HepG2 (cell line): ENCODE data around the gene CRYZ. TPM values are rescaled to one million over a fixed set of nuclear protein-coding genes. Genes with fewer than 3 reads are reported as not detected.
A peak's percentile ranks its signal among the peaks of the same experiment; 100 is the strongest.

Experiments used
- ATF2 ChIP-seq: sonication (generic); formaldehyde crosslinking; IDR thresholded peaks from 2 replicates; pipeline ENCODE4 v1.4.0; 2020; ENCODE audit warnings: missing genetic modification reagents
- GATAD2A ChIP-seq: IDR thresholded peaks from 2 replicates; pipeline ENCODE4 v1.6.1; 2016
- HMGXB4 ChIP-seq, 2 experiments: sonication (generic) in 1 of 2; formaldehyde crosslinking in 1 of 2; IDR thresholded peaks; 2 replicates each; pipeline versions ENCODE4 v1.4.0 to v1.6.1; 2018 to 2020; ENCODE audit warnings: missing genetic modification reagents in 2 of 2, borderline replicate concordance in 1 of 2, low read depth in 1 of 2, mild to moderate bottlenecking in 1 of 2, missing biosample characterization in 1 of 2
- LCORL ChIP-seq, 2 experiments: fragments of 450-650 bp in 1 of 2; sonication (generic) in 1 of 2; formaldehyde crosslinking in 1 of 2; IDR thresholded peaks; 2 replicates each; pipeline versions ENCODE4 v1.5.0 to v1.6.1; 2017 to 2020; ENCODE audit warnings: antibody characterized with exemption in 1 of 2, missing genetic modification reagents in 1 of 2
- PHF21A ChIP-seq: sonication (generic); formaldehyde crosslinking; IDR thresholded peaks from 2 replicates; pipeline ENCODE4 v1.5.0; 2020; ENCODE audit warnings: mild to moderate bottlenecking, missing genetic modification reagents
- RAD21 ChIP-seq: fragments of 450-650 bp; formaldehyde crosslinking; IDR thresholded peaks from 2 replicates; pipeline ENCODE4 v1.5.0; 2020; ENCODE audit warnings: mild to moderate bottlenecking
- REPIN1 ChIP-seq: sonication (generic); formaldehyde crosslinking; IDR thresholded peaks from 2 replicates; pipeline ENCODE4 v1.8.0; 2022; ENCODE audit warnings: missing genetic modification reagents, low read depth, mild to moderate bottlenecking, borderline replicate concordance
- TCF7 ChIP-seq: sonication (generic); IDR thresholded peaks from 2 replicates; pipeline ENCODE4 v1.6.1; 2016; ENCODE audit warnings: antibody characterized with exemption, low read depth
- TEAD3 ChIP-seq: optimal IDR thresholded peaks from 2 replicates; pipeline ENCODE3; 2016; ENCODE audit warnings: borderline replicate concordance
- ZGPAT ChIP-seq: IDR thresholded peaks from 2 replicates; pipeline ENCODE4 v1.6.1; 2016; ENCODE audit warnings: mild to moderate bottlenecking
- ZNF878 ChIP-seq: sonication (generic); formaldehyde crosslinking; IDR thresholded peaks from 2 replicates; pipeline ENCODE4 v1.8.1; 2023; ENCODE audit warnings: mild to moderate bottlenecking, missing genetic modification reagents, moderate library complexity
- polyA plus RNA-seq, 8 experiments: library from polyadenylated mRNA; depleted of rRNA in 3 of 8; stranded (reverse) in 7 of 8; unstranded in 1 of 8; fragments of >200 nt; fragmentation: Illumina TruSeq in 4 of 8; extraction: Trizol in 4 of 8; gene quantifications; 2 replicates each; pipeline versions ENCODE4 v1.2.1 to v1.2.3, GENCODE V29; 2011 to 2016; ENCODE audit warnings: low read depth in 4 of 8, missing spikeins in 1 of 8, mixed read lengths in 1 of 8; ENCODE audit not compliant: insufficient read depth in 1 of 8
- total RNA-seq, 5 experiments: library from RNA; depleted of rRNA; stranded (reverse); fragments of >200 nt; fragmentation: Illumina TruSeq; extraction: Trizol; gene quantifications; 2 replicates each; pipeline ENCODE4 v1.2.3, GENCODE V29; 2016; ENCODE audit warnings: low read depth in 1 of 5
- TF ChIP-seq, protein P1 (sequence below): sonication (generic); formaldehyde crosslinking; IDR thresholded peaks from 2 replicates; pipeline ENCODE4 v1.4.0; 2020; ENCODE audit warnings: missing genetic modification reagents
- TF ChIP-seq, protein P2 (sequence below): sonication (generic); formaldehyde crosslinking; IDR thresholded peaks from 2 replicates; pipeline ENCODE4 v1.8.0; 2022; ENCODE audit warnings: mild to moderate bottlenecking, missing genetic modification reagents, borderline replicate concordance

CRYZ gene
- total and polyA plus RNA-seq, 2 of the 13 experiments (the other 11 are each of a cell fraction or from before 2014, with no cell fraction given): 115 to 211 TPM

DNA sequence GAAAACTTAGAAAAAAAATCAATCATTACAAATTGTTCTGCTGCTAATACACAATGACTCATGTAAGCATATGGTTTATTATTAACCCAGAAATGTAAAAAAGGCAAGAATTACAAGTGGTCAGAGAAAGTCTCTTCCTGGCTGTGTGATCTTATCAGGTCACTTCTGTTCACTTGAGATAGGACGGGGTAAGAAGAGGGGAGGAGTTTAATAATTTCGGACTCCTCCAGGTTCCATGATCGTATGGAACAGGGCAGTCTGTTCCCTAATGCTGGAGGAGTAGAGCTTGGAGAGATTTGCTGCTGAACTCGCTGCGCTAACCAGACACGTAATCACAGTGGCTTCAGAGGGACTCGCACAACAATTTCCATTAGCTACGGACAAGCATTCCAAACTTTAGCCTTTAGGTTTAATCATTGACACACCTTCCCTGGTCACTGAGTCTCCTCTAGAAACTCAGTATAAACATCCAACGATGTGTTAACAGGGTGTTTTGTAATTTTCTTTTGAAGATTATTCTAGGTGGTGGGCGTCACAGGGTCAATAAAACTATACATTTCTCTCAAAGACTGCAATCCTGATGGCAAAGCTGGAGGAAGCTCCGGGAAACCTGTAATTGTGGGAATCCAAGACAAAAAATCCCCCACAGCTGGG, 1.3 kb downstream of the CRYZ start (continued):
- TF ChIP-seq, protein P1, sequence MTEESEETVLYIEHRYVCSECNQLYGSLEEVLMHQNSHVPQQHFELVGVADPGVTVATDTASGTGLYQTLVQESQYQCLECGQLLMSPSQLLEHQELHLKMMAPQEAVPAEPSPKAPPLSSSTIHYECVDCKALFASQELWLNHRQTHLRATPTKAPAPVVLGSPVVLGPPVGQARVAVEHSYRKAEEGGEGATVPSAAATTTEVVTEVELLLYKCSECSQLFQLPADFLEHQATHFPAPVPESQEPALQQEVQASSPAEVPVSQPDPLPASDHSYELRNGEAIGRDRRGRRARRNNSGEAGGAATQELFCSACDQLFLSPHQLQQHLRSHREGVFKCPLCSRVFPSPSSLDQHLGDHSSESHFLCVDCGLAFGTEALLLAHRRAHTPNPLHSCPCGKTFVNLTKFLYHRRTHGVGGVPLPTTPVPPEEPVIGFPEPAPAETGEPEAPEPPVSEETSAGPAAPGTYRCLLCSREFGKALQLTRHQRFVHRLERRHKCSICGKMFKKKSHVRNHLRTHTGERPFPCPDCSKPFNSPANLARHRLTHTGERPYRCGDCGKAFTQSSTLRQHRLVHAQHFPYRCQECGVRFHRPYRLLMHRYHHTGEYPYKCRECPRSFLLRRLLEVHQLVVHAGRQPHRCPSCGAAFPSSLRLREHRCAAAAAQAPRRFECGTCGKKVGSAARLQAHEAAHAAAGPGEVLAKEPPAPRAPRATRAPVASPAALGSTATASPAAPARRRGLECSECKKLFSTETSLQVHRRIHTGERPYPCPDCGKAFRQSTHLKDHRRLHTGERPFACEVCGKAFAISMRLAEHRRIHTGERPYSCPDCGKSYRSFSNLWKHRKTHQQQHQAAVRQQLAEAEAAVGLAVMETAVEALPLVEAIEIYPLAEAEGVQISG: peak; percentile 47; the same call in 1 of the 2 replicates
- TF ChIP-seq LCORL (IDR thresholded peaks at IDR 0.05) (no peak), LCORL (CRISPR knock-in tag; IDR thresholded peaks at IDR 0.05) (no peak; the same call in 1 of the 2 replicates), TEAD3 (CRISPR knock-in tag) (peak; percentile 82), TCF7 (0 out of 2 replicates have a peak, but pooled peaks have one; percentile 10), PHF21A (peak; percentile 47; the same call in 1 of the 2 replicates), ZGPAT (peak; percentile 66; the same call in 1 of the 2 replicates), RAD21 (CRISPR knock-in tag) (0 out of 2 replicates have a peak, but pooled peaks have one; percentile 7), GATAD2A (CRISPR knock-in tag) (peak; percentile 39), ZNF878 (CRISPR knock-in tag) (0 out of 2 replicates have a peak, but pooled peaks have one; percentile 48), REPIN1 (CRISPR knock-in tag) (peak; percentile 18; the same call in 1 of the 2 replicates), ATF2 (CRISPR knock-in tag) (peak; percentile 72), HMGXB4 (CRISPR knock-in tag; IDR thresholded peaks at IDR 0.05; ENCODE audit: borderline replicate concordance in 1 of 2, low read depth in 1 of 2) (peak in 1 of 2 experiments; percentile 28; a peak in 1 of 4 replicates)
- TF ChIP-seq, protein P2, sequence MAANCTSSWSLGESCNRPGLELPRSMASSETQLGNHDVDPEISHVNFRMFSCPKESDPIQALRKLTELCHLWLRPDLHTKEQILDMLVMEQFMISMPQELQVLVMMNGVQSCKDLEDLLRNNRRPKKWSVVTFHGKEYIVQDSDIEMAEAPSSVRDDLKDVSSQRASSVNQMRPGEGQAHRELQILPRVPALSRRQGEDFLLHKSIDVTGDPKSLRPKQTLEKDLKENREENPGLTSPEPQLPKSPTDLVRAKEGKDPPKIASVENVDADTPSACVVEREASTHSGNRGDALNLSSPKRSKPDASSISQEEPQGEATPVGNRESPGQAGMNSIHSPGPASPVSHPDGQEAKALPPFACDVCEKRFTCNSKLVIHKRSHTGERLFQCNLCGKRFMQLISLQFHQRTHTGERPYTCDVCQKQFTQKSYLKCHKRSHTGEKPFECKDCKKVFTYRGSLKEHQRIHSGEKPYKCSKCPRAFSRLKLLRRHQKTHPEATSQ (CRISPR knock-in tag): 0 out of 2 replicates have a peak, but pooled peaks have one; percentile 34
